T-helper 9 cell (primary cell): ENCODE data around the gene LSM10.

ENCODE experiments used
- DNase-seq: peaks from one replicate; pipeline ENCODE4 v3.0.0-alpha.2; 2020

The LSM10 gene

DNA sequence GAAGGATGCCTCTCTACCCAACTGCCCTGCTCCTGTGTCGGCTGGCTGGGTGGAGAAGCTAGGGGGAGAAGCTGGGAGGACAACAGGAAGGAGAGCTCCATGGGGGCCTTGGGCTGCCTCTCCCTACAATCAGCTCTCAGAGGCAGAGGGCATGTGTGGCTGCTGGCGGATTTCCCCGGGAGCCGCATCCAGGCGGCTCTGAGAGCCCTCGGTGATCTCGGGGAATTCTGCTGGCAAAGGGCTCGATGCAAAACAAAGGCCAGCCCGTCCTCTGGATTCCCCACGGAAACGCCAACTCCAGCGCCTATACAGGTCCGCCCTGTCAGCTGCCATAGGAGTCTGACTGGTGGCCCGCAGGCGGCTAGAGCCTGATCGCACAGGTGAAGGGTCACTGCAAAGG lies 47.9 kb downstream of the LSM10 start:
- DNase-seq, result no peak

GRCh38 chr1:36349241-36349671 lies 48.5 kb downstream of the LSM10 start:
- DNase-seq, result no peak

DNA sequence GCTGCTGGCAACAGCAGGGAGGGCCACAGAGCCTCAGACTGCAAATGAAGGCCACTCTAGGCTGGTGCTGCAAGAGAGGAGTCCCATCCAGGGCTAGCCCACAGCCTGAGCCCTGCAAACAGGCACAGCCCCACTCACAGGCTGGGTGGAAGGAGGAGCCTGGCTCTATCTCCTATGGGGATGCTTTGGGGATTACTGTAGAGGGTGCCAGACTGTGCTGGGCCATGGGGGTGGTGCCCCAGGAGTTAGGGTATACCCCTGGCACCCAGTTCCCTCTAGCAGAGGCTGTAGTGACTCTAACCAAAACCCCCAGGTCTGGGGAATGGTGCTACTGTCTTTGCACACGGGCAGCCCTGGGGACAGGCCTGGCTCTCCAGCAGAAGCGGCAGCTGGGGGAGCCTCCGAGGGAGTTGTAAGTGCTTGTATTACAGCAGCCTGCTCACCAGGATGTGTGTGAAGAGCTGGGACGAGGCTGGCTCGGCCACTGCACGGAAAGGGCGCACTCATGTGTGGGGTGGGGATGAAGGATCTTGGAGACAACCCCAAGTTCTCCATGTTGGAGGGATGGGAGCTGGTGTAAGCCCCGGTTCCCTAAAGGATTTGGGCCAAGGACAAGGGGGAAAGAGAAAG lies 50.9 kb downstream of the LSM10 start:
- no peak for DNase-seq

GRCh38 chr1:36345353-36345752 lies 52.4 kb downstream of the LSM10 start:
- no peak for DNase-seq

DNA sequence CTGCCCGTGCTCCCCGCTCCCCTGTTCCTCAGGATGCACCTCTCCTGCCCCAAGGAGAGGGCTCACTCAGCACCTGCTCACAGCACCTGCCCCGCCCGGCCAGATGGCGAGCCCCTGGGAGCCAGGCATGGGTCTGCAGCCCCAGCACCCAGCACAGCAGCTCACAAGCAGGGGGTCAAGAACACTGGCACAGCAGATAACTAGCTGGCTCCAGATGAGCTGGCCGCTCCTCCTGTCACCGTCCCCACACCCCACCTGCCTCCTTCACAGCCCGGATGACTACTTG lies 53.4 kb downstream of the LSM10 start:
- no peak for DNase-seq

DNA sequence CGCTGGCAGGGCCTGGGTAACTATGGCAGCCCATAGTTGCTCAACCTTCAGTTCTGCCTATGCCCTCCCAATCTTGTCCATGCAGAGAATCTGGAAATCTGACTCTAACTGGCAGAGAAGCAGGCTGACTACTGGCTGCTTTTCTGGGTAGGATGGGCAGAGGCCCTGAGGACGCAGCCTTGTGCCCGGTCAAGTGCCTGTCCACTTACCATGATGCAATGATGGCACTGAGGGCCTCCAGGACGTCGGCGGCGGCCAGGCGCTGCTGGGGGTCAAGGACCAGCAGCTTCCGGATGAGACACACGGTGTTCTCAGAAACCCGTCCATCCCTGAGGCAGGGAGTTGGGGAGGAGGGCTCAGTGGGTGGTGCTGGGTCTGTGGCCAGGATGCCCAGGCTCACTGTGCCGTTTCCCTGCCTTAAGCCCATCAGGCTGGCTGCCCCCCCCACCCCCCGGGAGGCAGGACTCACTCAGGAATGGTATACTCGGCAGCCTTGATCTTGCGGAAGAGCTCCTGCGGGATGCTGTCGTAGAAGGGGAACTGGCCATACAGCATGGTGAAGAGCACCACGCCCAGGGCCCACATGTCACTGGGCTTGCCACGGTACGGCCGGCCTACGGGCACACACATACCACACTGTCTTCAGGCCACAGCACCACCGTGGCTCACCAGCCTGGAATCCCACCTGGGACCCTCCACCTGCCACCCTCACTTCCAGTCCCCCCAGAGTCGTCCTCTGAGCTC lies 53.9 kb downstream of the LSM10 start:
- no peak for DNase-seq
